HG03558 (cell line): ENCODE measurements around the gene TMEM271.

ENCODE experiments used
- ATAC-seq: cut with Tn5 transposase; IDR thresholded peaks from one replicate; pipeline ENCODE4 v1.9.1; 2021; ENCODE audit warnings: moderate number of reproducible peaks; ENCODE audit not compliant: unreplicated experiment; ENCODE audit errors: extremely low read depth

The TMEM271 gene

GRCh38 chr4:536351-536972 lies 39.6 kb downstream of the TMEM271 start:
- no peak for ATAC-seq

- no peak for ATAC-seq
These were observed 40.2 kb downstream of the TMEM271 start for GRCh38 chr4:535924-536281.

- ATAC-seq: no peak
These were observed 40.7 kb downstream of the TMEM271 start for GRCh38 chr4:535181-535923.

- no peak for ATAC-seq
These were observed 41.4 kb downstream of the TMEM271 start for GRCh38 chr4:534576-535151.

GRCh38 chr4:534101-534575 lies 42.0 kb downstream of the TMEM271 start:
- ATAC-seq: no peak

- no peak for ATAC-seq
These were observed 42.6 kb downstream of the TMEM271 start for GRCh38 chr4:533318-534100.

- no peak for ATAC-seq
These were observed 43.3 kb downstream of the TMEM271 start for GRCh38 chr4:532588-533317.

DNA sequence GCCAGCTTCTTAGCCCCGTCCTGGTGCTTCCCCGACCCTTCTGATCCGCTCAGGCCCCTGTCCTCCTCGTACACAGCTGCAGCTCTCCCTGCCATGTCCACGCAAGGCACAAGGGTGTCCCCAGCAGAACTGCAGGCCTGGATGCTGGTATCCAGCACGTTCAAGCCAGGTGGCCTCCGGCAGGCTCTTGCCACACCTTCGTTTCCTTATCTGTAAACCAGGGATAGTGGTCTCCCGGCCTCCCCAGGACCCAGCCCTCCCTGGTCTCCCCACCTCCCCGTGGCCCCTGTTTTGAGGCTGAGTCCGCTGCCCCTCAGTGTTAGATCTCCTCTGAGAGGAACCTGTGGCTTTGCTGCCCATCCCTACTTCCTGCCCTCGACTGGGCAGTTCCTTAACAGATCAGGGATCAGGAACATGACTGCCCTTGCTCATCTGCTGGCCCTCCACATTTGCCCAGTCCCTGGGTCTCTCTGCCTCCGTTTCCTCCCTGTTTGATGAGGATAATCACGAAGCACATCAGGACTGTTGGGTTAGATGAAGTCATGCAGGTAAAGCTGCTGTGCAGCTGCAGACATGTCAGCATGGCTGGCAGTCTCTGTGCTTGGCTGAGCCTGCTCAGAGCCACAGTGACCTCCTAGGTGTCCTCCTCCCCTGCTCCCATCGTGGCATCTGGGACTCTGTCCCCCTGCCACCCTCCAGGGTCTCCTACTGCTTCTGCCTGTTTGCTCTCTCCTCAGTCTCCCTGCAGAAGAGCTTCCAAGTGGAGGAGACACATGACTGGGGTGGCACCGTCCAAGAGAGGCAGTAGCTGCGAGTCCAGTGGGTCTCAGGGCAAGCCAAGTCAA lies 44.2 kb downstream of the TMEM271 start:
- ATAC-seq: no peak

DNA sequence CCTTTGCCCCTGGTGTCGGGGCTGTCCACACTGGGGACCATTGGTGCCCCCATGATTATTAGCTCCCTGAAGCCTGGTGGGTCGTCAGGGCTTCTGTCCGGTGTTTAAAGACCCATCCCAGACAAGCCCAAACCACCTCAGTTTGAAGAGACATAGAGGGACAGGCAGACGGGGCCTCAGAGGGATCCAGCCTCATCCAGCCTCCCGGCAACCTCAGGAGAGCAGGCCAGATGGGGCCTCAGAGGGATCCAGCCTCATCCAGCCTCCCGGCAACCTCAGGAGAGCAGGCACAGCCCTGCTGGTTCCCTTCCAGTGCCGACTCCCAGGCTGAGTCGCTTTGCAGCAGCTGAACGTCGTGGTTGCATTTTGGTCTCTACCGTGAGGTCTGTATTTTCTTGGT lies 45.0 kb downstream of the TMEM271 start:
- ATAC-seq: no peak

- ATAC-seq: no peak
These were observed 45.9 kb downstream of the TMEM271 start for GRCh38 chr4:530017-530781.

- ATAC-seq: no peak
These were observed 46.5 kb downstream of the TMEM271 start for GRCh38 chr4:529563-529962.

GRCh38 chr4:528835-529234 lies 47.3 kb downstream of the TMEM271 start:
- ATAC-seq: no peak

DNA sequence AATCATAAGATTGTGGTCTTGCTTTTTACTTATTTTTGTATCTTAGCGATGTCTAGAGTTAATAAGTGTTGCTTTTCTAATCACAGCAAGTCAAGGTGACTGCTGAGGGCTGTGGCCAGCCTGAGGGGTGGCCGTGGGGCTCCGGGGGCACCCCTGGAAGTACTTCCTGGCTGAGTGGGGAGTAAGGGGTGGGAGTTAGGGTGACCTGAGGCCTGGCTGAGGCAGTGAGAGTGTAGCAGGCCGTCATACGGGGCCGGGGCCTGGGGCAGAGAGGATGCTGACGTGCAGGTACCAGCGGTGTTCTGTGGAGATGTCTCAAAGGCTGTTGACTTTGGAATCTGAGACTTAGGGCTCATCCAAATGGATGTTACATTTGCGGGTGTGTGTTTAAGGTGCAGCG lies 47.8 kb downstream of the TMEM271 start:
- ATAC-seq: no peak

GRCh38 chr4:526971-527460 lies 49.1 kb downstream of the TMEM271 start:
- no peak for ATAC-seq

DNA sequence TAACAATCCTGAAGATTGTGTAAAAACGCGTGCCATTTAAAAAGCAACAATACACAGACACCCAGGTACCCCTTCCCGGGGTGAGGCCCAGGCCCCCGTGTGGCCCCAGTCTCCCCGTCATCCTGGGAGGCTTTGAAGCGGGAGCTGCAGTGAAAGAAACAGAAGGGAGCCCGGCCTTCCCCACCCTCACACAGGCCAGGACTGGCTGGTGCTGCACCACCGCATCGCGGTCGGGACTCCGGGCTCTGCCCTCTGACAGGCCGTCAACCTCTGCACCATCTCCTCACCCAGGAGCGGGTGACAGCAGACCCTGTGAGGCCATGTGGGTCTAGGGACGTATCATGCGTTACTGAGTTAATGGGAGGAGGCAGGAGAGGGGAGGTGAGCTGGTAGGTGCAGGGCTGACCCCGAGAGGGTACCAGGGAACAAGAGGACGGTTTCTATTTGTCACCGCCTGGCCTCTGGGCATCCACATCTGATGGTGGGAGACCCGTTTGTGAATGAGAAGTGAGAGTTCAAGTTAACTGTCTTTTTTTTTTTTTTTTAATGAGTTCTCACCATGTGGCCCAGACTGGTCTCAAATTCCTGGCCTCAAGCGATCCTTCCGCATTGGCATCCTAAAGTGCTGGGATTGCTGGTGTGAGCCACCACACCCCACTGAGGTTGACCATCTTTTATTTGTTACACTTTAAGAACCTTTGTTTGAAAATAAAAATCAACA lies 49.7 kb downstream of the TMEM271 start:
- no peak for ATAC-seq

- no peak for ATAC-seq
These were observed 50.4 kb downstream of the TMEM271 start for GRCh38 chr4:525660-526059.

- no peak for ATAC-seq
These were observed 51.9 kb downstream of the TMEM271 start for GRCh38 chr4:524196-524595.
